Esophagus squamous epithelium (tissue), 4 donors: ENCODE results near the gene TASOR2.

ENCODE experiments used
- POLR2A ChIP-seq, 4 donors: fragments of 450-650 bp; IDR thresholded peaks; one replicate each; pipeline ENCODE4 v1.6.1; 2017; ENCODE audit warnings: antibody characterized with exemption in 4 of 4, mild to moderate bottlenecking in 4 of 4, moderate library complexity in 3 of 4
- TF ChIP-seq, protein P1 (sequence below), 6 experiments: fragments of 450-650 bp in 4 of 6; fragments of 200-600 bp in 2 of 6; sonication (generic) in 2 of 6; IDR thresholded peaks; one replicate each; pipeline ENCODE4 v1.5.1; 2016 to 2019; ENCODE audit warnings: antibody characterized with exemption in 6 of 6, mild to moderate bottlenecking in 4 of 6, moderate library complexity in 4 of 6

DNA sequence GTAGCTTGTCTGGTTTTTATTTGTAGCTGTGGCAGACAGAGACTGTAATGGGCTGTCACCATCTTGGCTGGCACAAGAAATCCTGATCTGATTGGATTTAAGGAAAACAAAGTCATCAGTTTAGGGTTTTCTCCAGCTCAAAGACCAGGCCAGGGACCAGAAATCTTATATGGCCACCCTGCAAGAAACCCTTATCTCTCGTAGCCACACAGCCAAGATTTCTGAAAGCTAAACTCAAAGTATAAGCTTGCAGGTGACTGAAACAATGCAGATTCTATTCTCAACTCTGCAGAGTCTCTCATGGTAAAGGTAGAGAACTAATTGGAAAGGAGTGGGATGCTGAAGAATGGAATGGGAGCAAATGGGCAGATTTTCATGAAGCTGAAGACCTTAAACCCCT, 15.0 kb upstream of the TASOR2 start:
- TF ChIP-seq, protein P1, sequence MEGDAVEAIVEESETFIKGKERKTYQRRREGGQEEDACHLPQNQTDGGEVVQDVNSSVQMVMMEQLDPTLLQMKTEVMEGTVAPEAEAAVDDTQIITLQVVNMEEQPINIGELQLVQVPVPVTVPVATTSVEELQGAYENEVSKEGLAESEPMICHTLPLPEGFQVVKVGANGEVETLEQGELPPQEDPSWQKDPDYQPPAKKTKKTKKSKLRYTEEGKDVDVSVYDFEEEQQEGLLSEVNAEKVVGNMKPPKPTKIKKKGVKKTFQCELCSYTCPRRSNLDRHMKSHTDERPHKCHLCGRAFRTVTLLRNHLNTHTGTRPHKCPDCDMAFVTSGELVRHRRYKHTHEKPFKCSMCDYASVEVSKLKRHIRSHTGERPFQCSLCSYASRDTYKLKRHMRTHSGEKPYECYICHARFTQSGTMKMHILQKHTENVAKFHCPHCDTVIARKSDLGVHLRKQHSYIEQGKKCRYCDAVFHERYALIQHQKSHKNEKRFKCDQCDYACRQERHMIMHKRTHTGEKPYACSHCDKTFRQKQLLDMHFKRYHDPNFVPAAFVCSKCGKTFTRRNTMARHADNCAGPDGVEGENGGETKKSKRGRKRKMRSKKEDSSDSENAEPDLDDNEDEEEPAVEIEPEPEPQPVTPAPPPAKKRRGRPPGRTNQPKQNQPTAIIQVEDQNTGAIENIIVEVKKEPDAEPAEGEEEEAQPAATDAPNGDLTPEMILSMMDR (IDR thresholded peaks at IDR 0.05): no peak
- TF ChIP-seq POLR2A (IDR thresholded peaks at IDR 0.05): no peak
